HepG2 (cell line): ENCODE data around the gene PCAT6. TPM values are rescaled to one million over a fixed set of nuclear protein-coding genes. Genes with fewer than 3 reads are reported as not detected.

Experiments
- ARNT ChIP-seq: fragments of 450-650 bp; IDR thresholded peaks from 2 replicates; pipeline ENCODE4 v1.6.1; 2017
- CBX5 ChIP-seq: sonication (generic); formaldehyde crosslinking; IDR thresholded peaks from 2 replicates; pipeline ENCODE4 v1.4.0; 2020; ENCODE audit warnings: missing genetic modification reagents, borderline replicate concordance
- CENPT ChIP-seq: sonication (generic); formaldehyde crosslinking; IDR thresholded peaks from 2 replicates; pipeline ENCODE4 v1.8.0; 2022; ENCODE audit warnings: low read depth, mild to moderate bottlenecking, moderate library complexity, missing genetic modification reagents
- E2F5 ChIP-seq: sonication (generic); formaldehyde crosslinking; conservative IDR thresholded peaks from 2 replicates; pipeline ENCODE4 v1.4.0; 2020; ENCODE audit warnings: missing genetic modification reagents
- GATAD1 ChIP-seq: IDR thresholded peaks from 2 replicates; pipeline ENCODE4 v1.6.1; 2016; ENCODE audit warnings: missing genetic modification reagents, missing compliant biosample characterization
- HDAC2 ChIP-seq: sonication (generic); formaldehyde crosslinking; IDR thresholded peaks from 2 replicates; pipeline ENCODE4 v1.4.0; 2020; ENCODE audit warnings: missing genetic modification reagents
- HES4 ChIP-seq: sonication (generic); formaldehyde crosslinking; IDR thresholded peaks from 2 replicates; pipeline ENCODE4 v1.9.0; 2021; ENCODE audit warnings: mild to moderate bottlenecking, missing genetic modification reagents, borderline replicate concordance
- HMG20B ChIP-seq: conservative IDR thresholded peaks from 2 replicates; pipeline ENCODE4 v1.6.1; 2016; ENCODE audit warnings: missing genetic modification reagents, missing compliant biosample characterization
- HNRNPH1 ChIP-seq: fragments of 200-400 bp; formaldehyde crosslinking; optimal IDR thresholded peaks from 2 replicates; pipeline ENCODE3; 2017; ENCODE audit warnings: mild to moderate bottlenecking, low read depth, low read length
- HOXA5 ChIP-seq: sonication (generic); formaldehyde crosslinking; IDR thresholded peaks from 2 replicates; pipeline ENCODE4 v1.4.0; 2020; ENCODE audit warnings: missing genetic modification reagents
- IRF2 ChIP-seq: IDR thresholded peaks from 2 replicates; pipeline ENCODE4 v1.6.1; 2018; ENCODE audit warnings: missing genetic modification reagents, missing compliant biosample characterization
- KDM6A ChIP-seq: IDR thresholded peaks from 2 replicates; pipeline ENCODE4 v1.6.1; 2016; ENCODE audit warnings: low read depth
- NFYB ChIP-seq: sonication (generic); formaldehyde crosslinking; IDR thresholded peaks from 2 replicates; pipeline ENCODE4 v1.4.0; 2020; ENCODE audit warnings: missing genetic modification reagents
- PLSCR1 ChIP-seq: sonication (generic); formaldehyde crosslinking; IDR thresholded peaks from 2 replicates; pipeline ENCODE4 v1.5.0; 2020; ENCODE audit warnings: missing genetic modification reagents, mild to moderate bottlenecking, borderline replicate concordance
- RXRB ChIP-seq: IDR thresholded peaks from 2 replicates; pipeline ENCODE4 v1.6.1; 2016; ENCODE audit warnings: borderline replicate concordance, missing genetic modification reagents, missing compliant biosample characterization
- SOX5 ChIP-seq: IDR thresholded peaks from 2 replicates; pipeline ENCODE4 v1.6.1; 2016; ENCODE audit warnings: borderline replicate concordance
- SRF ChIP-seq: IDR thresholded peaks from 2 replicates; pipeline ENCODE4 v1.6.1; 2011; ENCODE audit warnings: mild to moderate bottlenecking, low read depth, low read length, moderate library complexity
- SYNCRIP ChIP-seq: fragments of 200-400 bp; formaldehyde crosslinking; IDR thresholded peaks from 2 replicates; pipeline ENCODE4 v1.6.1; 2018; ENCODE audit warnings: mild to moderate bottlenecking, low read depth, low read length; ENCODE audit not compliant: insufficient read depth
- TOPORS ChIP-seq: sonication (generic); formaldehyde crosslinking; IDR thresholded peaks from 2 replicates; pipeline ENCODE4 v1.8.0; 2023; ENCODE audit warnings: mild to moderate bottlenecking, missing genetic modification reagents
- ZBTB34 ChIP-seq: sonication (generic); formaldehyde crosslinking; IDR thresholded peaks from 2 replicates; pipeline ENCODE4 v1.8.0; 2022; ENCODE audit warnings: mild to moderate bottlenecking, missing genetic modification reagents
- ZKSCAN8 ChIP-seq: IDR thresholded peaks from 2 replicates; pipeline ENCODE4 v1.6.1; 2016; ENCODE audit warnings: borderline replicate concordance, missing genetic modification reagents, missing compliant biosample characterization
- ZNF235 ChIP-seq: sonication (generic); formaldehyde crosslinking; IDR thresholded peaks from 2 replicates; pipeline ENCODE4 v1.8.1; 2023; ENCODE audit warnings: mild to moderate bottlenecking, missing genetic modification reagents, borderline replicate concordance
- ZNF253 ChIP-seq: sonication (generic); formaldehyde crosslinking; IDR thresholded peaks from 2 replicates; pipeline ENCODE4 v1.8.0; 2022; ENCODE audit warnings: mild to moderate bottlenecking, missing genetic modification reagents, borderline replicate concordance
- ZNF256 ChIP-seq: sonication (generic); formaldehyde crosslinking; conservative IDR thresholded peaks from 2 replicates; pipeline ENCODE4 v1.4.0; 2020; ENCODE audit warnings: missing genetic modification reagents
- ZNF317 ChIP-seq: sonication (generic); formaldehyde crosslinking; IDR thresholded peaks from 2 replicates; pipeline ENCODE4 v1.5.0; 2020; ENCODE audit warnings: mild to moderate bottlenecking, missing genetic modification reagents
- ZNF354B ChIP-seq: sonication (generic); formaldehyde crosslinking; IDR thresholded peaks from 2 replicates; pipeline ENCODE4 v1.8.0; 2022; ENCODE audit warnings: mild to moderate bottlenecking, missing genetic modification reagents
- ZNF589 ChIP-seq: sonication (generic); formaldehyde crosslinking; conservative IDR thresholded peaks from 2 replicates; pipeline ENCODE4 v1.8.0; 2022; ENCODE audit warnings: mild to moderate bottlenecking, moderate library complexity, missing genetic modification reagents
- ZNF747 ChIP-seq: sonication (generic); formaldehyde crosslinking; IDR thresholded peaks from 2 replicates; pipeline ENCODE4 v1.8.1; 2023; ENCODE audit warnings: missing genetic modification reagents, mild to moderate bottlenecking, borderline replicate concordance
- polyA plus RNA-seq, 8 experiments: library from polyadenylated mRNA; depleted of rRNA in 3 of 8; stranded (reverse) in 7 of 8; unstranded in 1 of 8; fragments of >200 nt; fragmentation: Illumina TruSeq in 4 of 8; extraction: Trizol in 4 of 8; gene quantifications; 2 replicates each; pipeline versions ENCODE4 v1.2.1 to v1.2.3, GENCODE V29; 2011 to 2016; ENCODE audit warnings: low read depth in 4 of 8, missing spikeins in 1 of 8, mixed read lengths in 1 of 8; ENCODE audit not compliant: insufficient read depth in 1 of 8
- total RNA-seq, 5 experiments: library from RNA; depleted of rRNA; stranded (reverse); fragments of >200 nt; fragmentation: Illumina TruSeq; extraction: Trizol; gene quantifications; 2 replicates each; pipeline ENCODE4 v1.2.3, GENCODE V29; 2016; ENCODE audit warnings: low read depth in 1 of 5

Gene PCAT6
- total and polyA plus RNA-seq, 2 of the 13 experiments (the other 11 are each of a cell fraction or from before 2014, with no cell fraction given): 0.60 to 4.4 TPM

GRCh38 chr1:202807926-202808757 lies 2.6 kb upstream of the PCAT6 start, which contains the start of gene KDM5B (continued):
- no peak for TF ChIP-seq ARNT
- TF ChIP-seq NFYB (CRISPR knock-in tag): peak; percentile 43; the same call in 1 of the 2 replicates
- TF ChIP-seq CBX5 (CRISPR knock-in tag): peak; percentile 71; the same call in 1 of the 2 replicates
- TF ChIP-seq ZKSCAN8 (CRISPR knock-in tag): no peak; the same call in 1 of the 2 replicates
- TF ChIP-seq RXRB (CRISPR knock-in tag): peak; percentile 31; the same call in 1 of the 2 replicates
- no peak for TF ChIP-seq TOPORS (CRISPR knock-in tag)
- TF ChIP-seq ZNF354B (CRISPR knock-in tag): no peak
- TF ChIP-seq PLSCR1 (CRISPR knock-in tag): no peak
- TF ChIP-seq SRF: no peak
- no peak; the same call in 1 of the 2 replicates for TF ChIP-seq HES4 (CRISPR knock-in tag)
- no peak for TF ChIP-seq ZBTB34 (CRISPR knock-in tag)
- TF ChIP-seq ZNF235 (CRISPR knock-in tag): peak; percentile 56; the same call in 1 of the 2 replicates
- TF ChIP-seq ZNF253 (CRISPR knock-in tag): peak; percentile 33; the same call in 1 of the 2 replicates
- 0 out of 2 replicates have a peak, but pooled peaks have one; percentile 38 for TF ChIP-seq SOX5 (CRISPR knock-in tag)
- TF ChIP-seq SYNCRIP: no peak
- TF ChIP-seq HOXA5: peak; percentile 75; the same call in 1 of the 2 replicates
- TF ChIP-seq IRF2 (CRISPR knock-in tag): 0 out of 2 replicates have a peak, but pooled peaks have one; percentile 70
- 0 out of 2 replicates have a peak, but pooled peaks have one; percentile 22 for TF ChIP-seq ZNF747 (CRISPR knock-in tag)
- 0 out of 2 replicates have a peak, but pooled peaks have one; percentile 46 for TF ChIP-seq CENPT (CRISPR knock-in tag)
- 0 out of 2 replicates have a peak, but pooled peaks have one; percentile 41 for TF ChIP-seq HMG20B (CRISPR knock-in tag)
- TF ChIP-seq ZNF589 (CRISPR knock-in tag): no peak
- TF ChIP-seq GATAD1 (CRISPR knock-in tag): peak; percentile 81
- TF ChIP-seq ZNF317 (CRISPR knock-in tag): no peak
- TF ChIP-seq KDM6A: no peak
- TF ChIP-seq ZNF256 (CRISPR knock-in tag): no peak
- TF ChIP-seq E2F5 (CRISPR knock-in tag): no peak; the same call in 1 of the 2 replicates
- TF ChIP-seq HDAC2: peak; percentile 80; the same call in 1 of the 2 replicates
- TF ChIP-seq HNRNPH1: no peak
